Loucy (cell line): ENCODE measurements around the gene EFS.

Experiments used
- CTCF ChIP-seq: fragments of 200-600 bp; sonication (generic); conservative IDR thresholded peaks from 2 replicates; pipeline ENCODE4 v1.5.1; 2014; ENCODE audit warnings: mild to moderate bottlenecking, antibody characterized with exemption, low read length
- EZH2phosphoT487 ChIP-seq: fragments of 200-600 bp; IDR thresholded peaks from 2 replicates; pipeline ENCODE4 v1.6.1; 2018; ENCODE audit warnings: antibody characterized with exemption, mild to moderate bottlenecking, moderate library complexity, borderline replicate concordance

GRCh38 chr14:23402296-23403138 lies 37.5 kb upstream of the EFS start:
- TF ChIP-seq CTCF (no peak), EZH2phosphoT487 (no peak)
